SU-DHL-6 (cell line): ENCODE data around the gene RHOBTB3.

ENCODE experiments used
- CTCF ChIP-seq: fragments of 200-600 bp; sonication (generic); IDR thresholded peaks from one replicate; pipeline ENCODE4 v1.5.1; 2017; ENCODE audit warnings: antibody characterized with exemption, mild to moderate bottlenecking, low read length, moderate library complexity; ENCODE audit not compliant: insufficient read depth, poor library complexity, severe bottlenecking
- EZH2phosphoT487 ChIP-seq: fragments of 200-600 bp; sonication (generic), shearing (Covaris generic); conservative IDR thresholded peaks from 2 replicates; pipeline ENCODE4 v1.6.1; 2018; ENCODE audit warnings: mild to moderate bottlenecking, antibody characterized with exemption, low read length, moderate library complexity, mixed read lengths

- TF ChIP-seq CTCF = no peak
- TF ChIP-seq EZH2phosphoT487 = no peak
Observed at GRCh38 chr5:95738072-95738471, 6.9 kb downstream of the RHOBTB3 start.
